Prostate gland (tissue), 2 donors: Measurements from ENCODE around the gene BTNL9. TPM values are rescaled to one million over a fixed set of nuclear protein-coding genes. Genes with fewer than 3 reads are reported as not detected.

Experiments
- DNase-seq: peaks from one replicate; pipeline ENCODE4 v3.0.0-alpha.2; 2019; ENCODE audit warnings: low spot score
- H3K27ac ChIP-seq, 2 donors: fragments of 200-600 bp; sonication (generic); 2 replicates each; pipeline ENCODE4 v1.5.1; 2017 to 2019
- H3K27me3 ChIP-seq: fragments of 200-600 bp; sonication (generic); replicated peaks from 2 replicates; pipeline ENCODE4 v1.5.1; 2019; ENCODE audit not compliant: insufficient read depth
- H3K36me3 ChIP-seq, 2 donors: fragments of 200-600 bp; sonication (generic); 1 replicate in 1 of 2; 2 replicates in 1 of 2; pipeline versions ENCODE4 v1.5.1 to v1.8.1; 2017 to 2019
- H3K4me1 ChIP-seq: fragments of 200-600 bp; sonication (generic); replicated peaks from 2 replicates; pipeline ENCODE4 v1.5.1; 2019
- H3K4me3 ChIP-seq, 2 donors: fragments of 200-600 bp; sonication (generic); 2 replicates each; pipeline ENCODE4 v1.5.1; 2017 to 2019
- H3K9me3 ChIP-seq: fragments of 200-600 bp; sonication (generic); 2 replicates; pipeline ENCODE4 v1.5.1; 2017
- CTCF ChIP-seq, 4 experiments: fragments of 200-600 bp in 2 of 4; fragments of 450-650 bp in 2 of 4; sonication (generic) in 2 of 4; IDR thresholded peaks; 1 replicate in 3 of 4; 2 replicates in 1 of 4; pipeline ENCODE4 v1.5.1; 2016 to 2019; ENCODE audit warnings: antibody characterized with exemption in 4 of 4, mild to moderate bottlenecking in 2 of 4, moderate library complexity in 2 of 4
- POLR2A ChIP-seq: fragments of 450-650 bp; IDR thresholded peaks from one replicate; pipeline ENCODE4 v1.6.1; 2016; ENCODE audit warnings: antibody characterized with exemption, mild to moderate bottlenecking
- POLR2AphosphoS5 ChIP-seq: sonication (generic); formaldehyde crosslinking; IDR thresholded peaks from one replicate; pipeline ENCODE4 v1.6.1; 2017; ENCODE audit warnings: antibody characterized with exemption
- WGBS: methylation state at CpG from one replicate; pipeline ENCODE4 v1.1.5; 2018; 5-methylcytosine and 5-hydroxymethylcytosine counted together
- intact Hi-C: fragments of 100-400 bp; cut with DNase I; formaldehyde crosslinking; loops from one replicate; pipeline ENCODE4 v1.14.2; 2022
- total RNA-seq, 2 donors: library from RNA; depleted of rRNA; stranded (reverse); fragments of >200 nt; gene quantifications; one replicate each; pipeline ENCODE4 v1.1.0, GENCODE V29; 2016

The BTNL9 gene
- total RNA-seq, 2 donors from 2014 or later: 11.7 to 13.0 TPM

- TF ChIP-seq POLR2AphosphoS5 (no peak), CTCF (IDR thresholded peaks at IDR 0.05) (no peak), POLR2A (no peak)
- DNase-seq: no peak
- Histone ChIP-seq H3K4me1 (no peaks in the 10 kb centered on the region), H3K27me3 (peaks cover 2% of the 10 kb centered on the region), H3K9me3 (no peaks in the 10 kb centered on the region), H3K36me3 (no peaks in the 10 kb centered on the region), H3K4me3 (no peak overlapping the region), H3K27ac (no peak overlapping the region)
- WGBS: 87% methylated on average over 3 of the region's 3 CpGs
- intact Hi-C loops: no loop called here
Measured at GRCh38 chr5:181031716-181032115, 8.3 kb upstream of the BTNL9 start.

GRCh38 chr5:181035991-181036815 lies 3.9 kb upstream of the BTNL9 start:
- 65% methylated on average over 20 of the region's 20 CpGs for WGBS
- no peak overlapping the region for H3K4me3 ChIP-seq
- TF ChIP-seq POLR2AphosphoS5: no peak
- no peak for TF ChIP-seq CTCF (IDR thresholded peaks at IDR 0.05)
- TF ChIP-seq POLR2A: no peak
- no peaks in the 10 kb centered on the region for H3K9me3 ChIP-seq
- no peaks in the 10 kb centered on the region for H3K4me1 ChIP-seq
- H3K27me3 ChIP-seq: peaks cover 2% of the 10 kb centered on the region
- no peak overlapping the region for H3K27ac ChIP-seq
- H3K36me3 ChIP-seq: no peaks in the 10 kb centered on the region
- intact Hi-C loops: no loop called here
- DNase-seq: peak; percentile 56

GRCh38 chr5:181036816-181037364 lies 3.2 kb upstream of the BTNL9 start:
- DNase-seq: no peak
- TF ChIP-seq POLR2AphosphoS5 (no peak), CTCF (IDR thresholded peaks at IDR 0.05) (no peak)
- H3K4me1 ChIP-seq: no peaks in the 10 kb centered on the region
- no peak overlapping the region for H3K4me3 ChIP-seq
- no peak overlapping the region for H3K27ac ChIP-seq
- peaks cover 2% of the 10 kb centered on the region for H3K27me3 ChIP-seq
- H3K9me3 ChIP-seq: no peaks in the 10 kb centered on the region
- 82% methylated on average over 13 of the region's 13 CpGs for WGBS
- H3K36me3 ChIP-seq: no peaks in the 10 kb centered on the region
- intact Hi-C loops: no loop called here

- Histone ChIP-seq H3K4me1 (no peaks in the 10 kb centered on the region), H3K27ac (no peak overlapping the region), H3K27me3 (peaks cover 2% of the 10 kb centered on the region), H3K36me3 (no peaks in the 10 kb centered on the region), H3K9me3 (no peaks in the 10 kb centered on the region), H3K4me3 (no peak overlapping the region)
- TF ChIP-seq POLR2A: no peak
- TF ChIP-seq POLR2AphosphoS5: no peak
- no peak for TF ChIP-seq CTCF (IDR thresholded peaks at IDR 0.05)
- WGBS: 80% methylated on average over 4 of the region's 4 CpGs
- intact Hi-C loops: no loop called here
- DNase-seq: no peak
Measured at GRCh38 chr5:181037365-181037861, 2.7 kb upstream of the BTNL9 start.
